BJ (cell line): ENCODE results near the gene OPCML. TPM values are rescaled to one million over a fixed set of nuclear protein-coding genes. Genes with fewer than 3 reads are reported as not detected.

Source experiments
- CTCF ChIA-PET: fragments of 350-600 bp; formaldehyde crosslinking; extraction: SDS; loops from one replicate; lab custom pipeline; 2021; ENCODE audit warnings: antibody characterized with exemption, inconsistent platforms; lab: Yijun Ruan, JAX
- POLR2A ChIA-PET: fragments of 300-600 bp; sonication (Branson Sonifier 250); formaldehyde crosslinking; extraction: SDS; loops from one replicate; lab custom pipeline; 2021; ENCODE audit warnings: antibody characterized with exemption; lab: Charles Lee
- DNase-seq: peaks from one replicate; pipeline ENCODE4 v3.0.0-alpha.2; 2011; ENCODE audit warnings: low read depth
- H3K27me3 ChIP-seq: 2 replicates; pipeline ENCODE4 v1.6.0; 2011; ENCODE audit warnings: low read length; ENCODE audit not compliant: control insufficient read depth, insufficient read depth
- H3K36me3 ChIP-seq: 2 replicates; pipeline ENCODE4 v1.5.1; 2011; ENCODE audit warnings: low read length; ENCODE audit not compliant: control insufficient read depth, insufficient read depth
- H3K4me3 ChIP-seq: 2 replicates; pipeline ENCODE4 v1.5.1; 2011; ENCODE audit warnings: low read depth, mild to moderate bottlenecking, control low read depth, low read length
- polyA plus RNA-seq: library from polyadenylated mRNA; depleted of rRNA; stranded (reverse); fragments of >200 nt; gene quantifications from 2 replicates; pipeline ENCODE4 v1.2.3, GENCODE V29; 2011
- TF ChIP-seq, protein P1 (sequence below): IDR thresholded peaks from 2 replicates; pipeline ENCODE4 v1.5.1; 2011; ENCODE audit warnings: low read depth, mild to moderate bottlenecking, control low read depth, inconsistent platforms, low read length, moderate library complexity; ENCODE audit not compliant: insufficient read depth

Gene OPCML
- polyA plus RNA-seq, 1 experiment: 2.0 TPM

DNA sequence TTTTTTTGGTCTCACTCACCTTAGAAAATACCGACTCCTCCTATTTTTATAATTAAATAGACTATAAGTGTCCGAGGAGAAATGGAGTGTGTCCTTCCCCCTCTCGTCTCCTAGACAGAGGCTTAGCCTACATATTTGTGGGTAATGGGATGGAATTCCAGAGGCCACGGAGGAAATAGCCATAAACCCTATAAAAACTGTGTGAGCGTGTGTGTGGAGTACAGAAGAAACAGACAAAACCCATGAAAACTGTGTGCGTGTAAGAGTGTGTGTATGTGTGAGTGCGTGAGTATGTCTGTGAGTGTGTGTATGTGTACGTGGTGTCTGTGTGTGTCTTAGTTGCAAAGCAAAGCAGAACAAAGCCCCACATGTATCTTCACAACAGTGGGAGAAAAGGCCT, 883.5 kb downstream of the OPCML start:
- ChIA-PET CTCF (no interaction called here), POLR2A (no interaction called here)
- Histone ChIP-seq H3K36me3 (no peaks in the 10 kb centered on the region), H3K27me3 (no peaks in the 10 kb centered on the region), H3K4me3 (no peak overlapping the region)
- TF ChIP-seq, protein P1, sequence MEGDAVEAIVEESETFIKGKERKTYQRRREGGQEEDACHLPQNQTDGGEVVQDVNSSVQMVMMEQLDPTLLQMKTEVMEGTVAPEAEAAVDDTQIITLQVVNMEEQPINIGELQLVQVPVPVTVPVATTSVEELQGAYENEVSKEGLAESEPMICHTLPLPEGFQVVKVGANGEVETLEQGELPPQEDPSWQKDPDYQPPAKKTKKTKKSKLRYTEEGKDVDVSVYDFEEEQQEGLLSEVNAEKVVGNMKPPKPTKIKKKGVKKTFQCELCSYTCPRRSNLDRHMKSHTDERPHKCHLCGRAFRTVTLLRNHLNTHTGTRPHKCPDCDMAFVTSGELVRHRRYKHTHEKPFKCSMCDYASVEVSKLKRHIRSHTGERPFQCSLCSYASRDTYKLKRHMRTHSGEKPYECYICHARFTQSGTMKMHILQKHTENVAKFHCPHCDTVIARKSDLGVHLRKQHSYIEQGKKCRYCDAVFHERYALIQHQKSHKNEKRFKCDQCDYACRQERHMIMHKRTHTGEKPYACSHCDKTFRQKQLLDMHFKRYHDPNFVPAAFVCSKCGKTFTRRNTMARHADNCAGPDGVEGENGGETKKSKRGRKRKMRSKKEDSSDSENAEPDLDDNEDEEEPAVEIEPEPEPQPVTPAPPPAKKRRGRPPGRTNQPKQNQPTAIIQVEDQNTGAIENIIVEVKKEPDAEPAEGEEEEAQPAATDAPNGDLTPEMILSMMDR: no peak
- no peak for DNase-seq

DNA sequence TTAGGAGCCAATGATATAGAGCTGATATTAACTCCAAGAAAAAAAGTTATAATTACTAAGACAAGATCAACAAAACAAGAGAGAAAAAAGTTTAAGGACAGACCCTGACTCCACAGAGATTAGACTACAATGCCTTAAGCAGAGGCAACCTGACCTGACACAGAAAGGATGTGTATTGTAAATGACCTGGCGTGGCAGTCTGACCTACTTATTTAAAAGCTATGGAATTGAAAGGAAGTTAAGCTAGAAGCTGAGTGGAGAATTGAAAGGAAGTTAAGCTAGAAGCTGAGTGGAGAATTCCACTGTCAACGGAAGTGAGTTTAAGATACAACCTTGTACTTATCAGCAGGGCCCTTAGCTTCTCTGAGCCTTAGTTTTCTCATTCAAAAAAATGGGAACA, 885.4 kb downstream of the OPCML start:
- ChIA-PET POLR2A (no interaction called here), CTCF (no interaction called here)
- no peak overlapping the region for H3K4me3 ChIP-seq
- H3K36me3 ChIP-seq: no peaks in the 10 kb centered on the region
- TF ChIP-seq, protein P1: no peak
- no peaks in the 10 kb centered on the region for H3K27me3 ChIP-seq
- DNase-seq: no peak

DNA sequence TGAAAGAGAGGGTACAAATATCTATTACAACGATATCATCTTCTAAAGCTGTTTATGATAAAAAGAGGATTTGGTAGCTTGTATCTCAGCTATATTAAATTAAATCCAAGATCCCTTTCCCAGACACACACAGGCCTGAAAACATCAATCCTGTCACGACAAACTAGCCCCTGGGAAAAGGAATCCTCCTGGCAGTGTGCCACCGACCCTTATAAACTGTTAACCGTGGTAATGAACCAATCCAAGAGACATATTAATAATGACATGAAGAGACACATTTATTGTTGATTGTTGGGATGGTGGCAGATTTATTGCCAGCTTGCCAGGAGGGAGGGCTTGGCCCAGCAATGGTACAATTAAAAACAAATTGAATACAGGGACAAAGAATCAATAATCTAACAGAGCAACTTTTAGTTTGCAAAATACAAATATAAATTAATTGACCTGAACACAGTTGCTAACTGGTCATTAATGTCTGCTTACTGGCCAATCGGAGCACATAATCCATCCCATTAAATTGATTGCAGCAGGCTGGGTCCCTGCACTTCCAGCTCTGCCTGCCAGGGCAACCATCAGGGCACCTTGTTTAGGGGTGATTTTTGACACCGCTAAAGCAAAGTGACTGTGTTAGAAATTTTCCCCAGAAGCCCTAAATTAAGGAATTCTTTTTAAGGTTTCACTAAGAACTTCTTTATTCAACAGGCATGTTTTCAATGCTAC, 887.6 kb downstream of the OPCML start:
- POLR2A ChIA-PET: no interaction called here
- TF ChIP-seq, protein P1: no peak
- DNase-seq: no peak
- no peak overlapping the region for H3K4me3 ChIP-seq
- CTCF ChIA-PET: interaction anchor here (1.2 kb wide), 1 partner anchor 18 kb away, joined by 3 read pairs; no protein-coding TSS in a partner anchor
- H3K27me3 ChIP-seq: no peaks in the 10 kb centered on the region
- H3K36me3 ChIP-seq: no peaks in the 10 kb centered on the region

DNA sequence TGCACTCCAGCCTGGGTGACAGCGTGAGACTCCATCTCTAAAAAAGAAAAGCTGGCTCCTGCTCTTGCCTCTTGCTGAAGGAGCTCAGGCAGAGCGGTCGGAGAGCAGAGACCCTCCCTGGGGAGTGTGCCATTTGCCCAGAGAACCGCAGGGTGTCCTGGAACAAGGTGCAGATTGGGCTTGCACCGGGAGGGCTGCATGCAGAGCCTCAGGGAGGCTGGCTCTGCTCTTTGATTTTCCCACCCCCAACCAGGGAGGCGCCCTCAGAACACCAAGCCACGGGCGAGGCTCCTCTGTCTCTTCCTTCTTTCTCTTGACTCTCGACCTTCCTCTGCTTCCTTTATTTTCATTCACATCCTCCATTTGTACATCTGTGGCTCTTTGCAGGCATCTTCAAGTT, 889.1 kb downstream of the OPCML start:
- H3K27me3 ChIP-seq: no peaks in the 10 kb centered on the region
- TF ChIP-seq, protein P1: no peak
- no peak overlapping the region for H3K4me3 ChIP-seq
- ChIA-PET CTCF (interaction anchor here (1.2 kb wide), 1 partner anchor 20 kb away, joined by 3 read pairs; no protein-coding TSS in a partner anchor), POLR2A (no interaction called here)
- DNase-seq: no peak
- H3K36me3 ChIP-seq: no peaks in the 10 kb centered on the region

DNA sequence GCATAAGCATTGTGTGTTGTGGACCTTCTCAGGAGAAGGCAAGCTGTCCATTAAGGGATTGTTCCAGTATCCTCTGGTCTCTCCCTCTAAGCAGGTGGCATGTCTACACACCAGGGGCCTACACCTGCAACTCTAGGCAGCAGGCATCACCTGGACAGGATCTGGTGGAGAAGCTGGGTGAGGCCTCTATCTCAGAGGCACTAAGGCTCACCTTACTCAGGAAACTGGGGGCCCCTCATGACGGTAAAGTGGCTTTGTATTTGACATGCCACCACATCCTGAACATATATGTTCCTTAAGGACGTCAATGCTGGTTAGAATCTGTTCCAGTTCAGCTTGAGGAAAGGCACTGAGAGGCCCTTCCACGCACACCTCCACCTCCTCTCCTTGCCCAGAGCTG, 891.3 kb downstream of the OPCML start:
- Histone ChIP-seq H3K36me3 (no peaks in the 10 kb centered on the region), H3K27me3 (no peaks in the 10 kb centered on the region), H3K4me3 (no peak overlapping the region)
- TF ChIP-seq, protein P1: no peak
- no peak for DNase-seq
- ChIA-PET CTCF (no interaction called here), POLR2A (no interaction called here)
